Osteocyte (in vitro differentiated cells): ENCODE results near the gene EDN2. TPM values are rescaled to one million over a fixed set of nuclear protein-coding genes. Genes with fewer than 3 reads are reported as not detected.

ENCODE experiments used
- DNase-seq: peaks from one replicate; pipeline ENCODE4 v3.0.0; 2021; ENCODE audit warnings: mixed read lengths; ENCODE audit not compliant: unreplicated experiment; ENCODE audit errors: extremely low spot score
- H3K27ac Mint-ChIP-seq: one replicate; pipeline ENCODE4 v1.8.0; 2021; ENCODE audit warnings: mild to moderate bottlenecking, mixed read lengths; ENCODE audit not compliant: unreplicated experiment
- H3K27me3 Mint-ChIP-seq: one replicate; pipeline ENCODE4 v1.8.0; 2021; ENCODE audit warnings: mixed read lengths; ENCODE audit not compliant: unreplicated experiment
- H3K36me3 Mint-ChIP-seq: one replicate; pipeline ENCODE4 v1.8.0; 2021; ENCODE audit warnings: mixed read lengths; ENCODE audit not compliant: unreplicated experiment
- H3K4me1 Mint-ChIP-seq: one replicate; pipeline ENCODE4 v1.8.0; 2021; ENCODE audit warnings: mixed read lengths; ENCODE audit not compliant: unreplicated experiment
- H3K4me3 Mint-ChIP-seq: one replicate; pipeline ENCODE4 v1.8.0; 2021; ENCODE audit warnings: mild to moderate bottlenecking, moderate library complexity, mixed read lengths; ENCODE audit not compliant: unreplicated experiment
- H3K9me3 Mint-ChIP-seq: one replicate; pipeline ENCODE4 v1.8.0; 2021; ENCODE audit warnings: mixed read lengths; ENCODE audit not compliant: unreplicated experiment
- total RNA-seq: library from RNA; stranded (reverse); gene quantifications from 2 replicates; pipeline ENCODE4 v1.2.1, GENCODE V29; 2021
- TF ChIP-seq, protein P1 (sequence below): fragments of 200-600 bp; sonication (generic); IDR thresholded peaks from 2 replicates; pipeline ENCODE4 v1.5.0; 2021; ENCODE audit warnings: antibody characterized with exemption, mild to moderate bottlenecking, moderate library complexity

The EDN2 gene
- total RNA-seq, 1 donor from 2014 or later = not detected

DNA sequence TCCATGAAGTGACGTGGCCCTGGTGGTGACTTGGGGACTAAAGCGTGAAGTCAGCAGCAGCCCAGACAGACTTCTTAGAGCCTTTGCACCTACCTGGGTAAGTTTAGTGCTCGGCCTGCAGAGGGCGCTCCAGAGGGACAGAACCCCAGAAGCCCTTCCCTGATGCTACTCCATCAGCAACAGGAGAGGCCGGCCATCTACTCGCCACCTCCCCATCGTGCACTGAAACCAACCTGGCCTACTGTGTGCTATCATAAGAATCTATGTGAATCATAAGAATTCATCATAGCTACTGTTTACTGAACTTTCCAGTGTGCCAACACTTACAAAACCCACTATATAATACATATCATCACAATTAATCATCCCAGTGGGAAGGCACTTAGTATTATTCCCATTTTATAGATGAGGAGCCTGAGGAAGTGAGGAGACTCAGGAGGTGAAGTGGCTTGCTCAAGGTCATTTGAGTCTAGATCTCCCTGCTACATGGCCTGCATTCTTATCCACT, 7.9 kb upstream of the EDN2 start:
- Mint-ChIP-seq H3K4me1 (peaks cover 26% of the 10 kb centered on the region), H3K4me3 (no peak overlapping the region), H3K36me3 (no peaks in the 10 kb centered on the region), H3K27me3 (no peaks in the 10 kb centered on the region), H3K27ac (no peak overlapping the region), H3K9me3 (peaks cover 3% of the 10 kb centered on the region)
- no peak for DNase-seq
- TF ChIP-seq, protein P1, sequence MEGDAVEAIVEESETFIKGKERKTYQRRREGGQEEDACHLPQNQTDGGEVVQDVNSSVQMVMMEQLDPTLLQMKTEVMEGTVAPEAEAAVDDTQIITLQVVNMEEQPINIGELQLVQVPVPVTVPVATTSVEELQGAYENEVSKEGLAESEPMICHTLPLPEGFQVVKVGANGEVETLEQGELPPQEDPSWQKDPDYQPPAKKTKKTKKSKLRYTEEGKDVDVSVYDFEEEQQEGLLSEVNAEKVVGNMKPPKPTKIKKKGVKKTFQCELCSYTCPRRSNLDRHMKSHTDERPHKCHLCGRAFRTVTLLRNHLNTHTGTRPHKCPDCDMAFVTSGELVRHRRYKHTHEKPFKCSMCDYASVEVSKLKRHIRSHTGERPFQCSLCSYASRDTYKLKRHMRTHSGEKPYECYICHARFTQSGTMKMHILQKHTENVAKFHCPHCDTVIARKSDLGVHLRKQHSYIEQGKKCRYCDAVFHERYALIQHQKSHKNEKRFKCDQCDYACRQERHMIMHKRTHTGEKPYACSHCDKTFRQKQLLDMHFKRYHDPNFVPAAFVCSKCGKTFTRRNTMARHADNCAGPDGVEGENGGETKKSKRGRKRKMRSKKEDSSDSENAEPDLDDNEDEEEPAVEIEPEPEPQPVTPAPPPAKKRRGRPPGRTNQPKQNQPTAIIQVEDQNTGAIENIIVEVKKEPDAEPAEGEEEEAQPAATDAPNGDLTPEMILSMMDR = peak; percentile 62

- Mint-ChIP-seq H3K27ac (no peak overlapping the region), H3K36me3 (no peaks in the 10 kb centered on the region), H3K4me3 (no peak overlapping the region), H3K9me3 (peaks cover 3% of the 10 kb centered on the region), H3K4me1 (peaks cover 34% of the 10 kb centered on the region), H3K27me3 (no peaks in the 10 kb centered on the region)
- no peak for DNase-seq
- TF ChIP-seq, protein P1 = no peak
Observed at GRCh38 chr1:41490911-41491310, 6.4 kb upstream of the EDN2 start.

- no peaks in the 10 kb centered on the region for H3K27me3 Mint-ChIP-seq
- H3K4me3 Mint-ChIP-seq = no peak overlapping the region
- no peak for DNase-seq
- H3K4me1 Mint-ChIP-seq = peaks cover 34% of the 10 kb centered on the region
- H3K36me3 Mint-ChIP-seq = no peaks in the 10 kb centered on the region
- H3K9me3 Mint-ChIP-seq = peaks cover 3% of the 10 kb centered on the region
- TF ChIP-seq, protein P1 = no peak
- no peak overlapping the region for H3K27ac Mint-ChIP-seq
Observed at GRCh38 chr1:41489561-41489960, 5.1 kb upstream of the EDN2 start.

DNA sequence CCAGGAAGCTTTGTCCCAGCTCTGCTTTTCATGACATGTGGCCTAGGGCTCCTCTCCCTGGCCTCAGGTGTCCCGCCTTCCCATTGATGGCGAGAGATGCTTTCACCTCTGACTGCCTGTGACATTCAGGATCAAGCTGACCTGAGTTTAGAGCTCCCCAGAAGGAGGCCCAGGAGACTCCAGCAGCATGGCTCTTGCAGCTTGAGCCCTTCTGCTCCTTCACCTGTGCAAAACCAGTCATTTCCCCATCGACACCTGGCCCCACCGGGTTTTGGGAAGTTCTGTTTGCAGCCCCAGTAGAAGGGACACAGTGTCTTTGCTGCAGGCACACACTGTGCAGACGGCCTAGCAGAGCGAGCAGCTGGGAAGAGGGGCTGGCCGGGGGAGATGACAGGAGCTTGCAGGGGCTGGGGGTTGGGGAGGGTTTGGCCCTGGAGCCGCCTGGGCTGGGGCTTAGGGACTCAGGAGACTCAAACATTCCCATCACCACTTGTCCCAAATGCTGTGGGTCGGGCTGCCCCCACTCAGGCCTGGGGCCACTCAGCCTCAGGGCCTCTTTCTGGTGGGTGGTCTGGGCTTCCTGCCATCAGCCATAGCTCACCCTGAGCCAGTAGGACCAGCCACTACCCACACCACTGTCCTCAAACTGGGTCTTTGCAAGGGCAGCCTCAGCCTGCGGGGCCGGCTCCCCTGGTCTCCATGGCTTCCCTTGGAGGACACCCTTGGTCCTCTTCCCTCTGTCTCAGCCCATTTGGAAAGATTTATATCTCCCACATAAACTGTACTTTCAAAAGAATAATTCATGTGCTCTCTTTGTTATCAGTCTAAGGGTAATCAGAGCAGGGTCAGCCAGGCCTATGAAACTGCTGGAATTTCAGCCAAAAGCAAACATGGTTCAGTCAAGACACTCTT, 3.8 kb upstream of the EDN2 start:
- Mint-ChIP-seq H3K9me3 (peaks cover 3% of the 10 kb centered on the region), H3K27me3 (no peaks in the 10 kb centered on the region), H3K4me1 (peaks cover 41% of the 10 kb centered on the region), H3K36me3 (no peaks in the 10 kb centered on the region), H3K27ac (no peak overlapping the region), H3K4me3 (no peak overlapping the region)
- TF ChIP-seq, protein P1 = no peak
- no peak for DNase-seq
